ENCODE results near the gene PSMB10. TPM values are rescaled to one million over a fixed set of nuclear protein-coding genes. Genes with fewer than 3 reads are reported as not detected.

Gene PSMB10
- total and polyA plus RNA-seq, 2 of the 8 experiments (the other 6 are each of a cell fraction or from before 2014, with no cell fraction given): 32.1 to 61.9 TPM

DNA sequence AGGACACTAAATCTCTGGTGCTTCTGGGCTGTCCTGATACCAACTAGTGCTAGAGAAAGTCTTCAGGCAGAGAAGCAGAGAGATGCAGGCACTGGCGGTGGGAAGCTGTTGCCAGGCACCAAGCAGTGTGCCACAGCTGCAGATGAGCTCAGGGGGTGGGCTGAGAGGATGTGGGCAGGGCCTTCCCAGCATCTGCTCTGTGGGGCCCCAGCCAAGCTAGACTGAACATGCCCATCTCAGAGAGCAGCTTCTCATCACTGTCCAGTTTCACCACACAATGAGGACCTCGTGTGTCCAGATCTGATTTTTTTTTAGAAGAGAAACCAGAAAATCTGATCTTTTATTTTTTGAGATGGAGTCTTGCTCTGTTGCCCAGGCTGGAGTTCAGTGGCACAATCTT is 26.5 kb downstream of the PSMB10 start:
- FAIRE-seq: no peak
- no peak overlapping the region for H2BK15ac ChIP-seq (ENCODE audit: low read length)
- no peak for TF ChIP-seq TEAD4 (IDR thresholded peaks at IDR 0.05; ENCODE audit: low read depth, low read length)
- TF ChIP-seq RXRA (IDR thresholded peaks at IDR 0.05; ENCODE audit: insufficient read depth, low read depth, low read length): no peak
- no peak for TF ChIP-seq ATF2 (IDR thresholded peaks at IDR 0.05; ENCODE audit: low read length)

More for the DNA sequence above, 26.5 kb downstream of the PSMB10 start:
- H3K27ac ChIP-seq (ENCODE audit: low read depth, low read length): no peak overlapping the region
- no peak overlapping the region for H4K91ac ChIP-seq (replicated peaks; ENCODE audit: insufficient read length, low read length)
- WGBS, 2 experiments (ENCODE audit: extremely low coverage in 1 of 2, insufficient coverage in 1 of 2, insufficient read length in 1 of 2, insufficient replicate concordance in 2 of 2, low coverage in 1 of 2, low lambda C conversion rate in 2 of 2, missing lambda C conversion rate in 1 of 2): 91% methylated on average over 2 of the region's 2 CpGs; no CpG with 5 or more reads in 1 of the 2 experiments
- no peak overlapping the region for H4K5ac ChIP-seq (ENCODE audit: insufficient read length, low read depth, low read length)
- no peaks in the 10 kb centered on the region; the same call in 1 of the 2 replicates for H3K23me2 ChIP-seq (ENCODE audit: low read depth, low read length)
- ChIA-PET CTCF (ENCODE audit: partially characterized antibody) (interaction anchor here (0.6 to 7.6 kb wide), 8 partner anchors 13 to 202 kb away, joined by 3 to 74 read pairs (median 5); partner anchors contain the start of gene NRN1L), POLR2A (ENCODE audit: partially characterized antibody) (interaction anchor here (0.7 to 3.4 kb wide), 3 partner anchors 25 to 196 kb away, joined by 3 to 9 read pairs (median 3); no protein-coding TSS in a partner anchor)
- no peaks in the 10 kb centered on the region for H3K27me3 ChIP-seq (replicated peaks in 1 of 4; ENCODE audit: control insufficient read depth in 3 of 4, extremely low read depth in 1 of 4, insufficient read depth in 3 of 4, low read length in 3 of 4)
- no peak overlapping the region for H3K4me3 ChIP-seq (ENCODE audit: extremely low read depth in 1 of 4, insufficient read depth in 2 of 4, low read depth in 3 of 4, low read length in 4 of 4)
- no peak overlapping the region for H2BK5ac ChIP-seq (ENCODE audit: low read depth, low read length)
- no peak overlapping the region for H2AFZ ChIP-seq (ENCODE audit: low read length)
- H3K18ac ChIP-seq (ENCODE audit: extremely low read depth, low read length): no peak overlapping the region
- no peak overlapping the region for H3K4ac ChIP-seq (replicated peaks; ENCODE audit: insufficient read length, low read depth, low read length)
- H3K9me3 ChIP-seq (ENCODE audit: insufficient read depth in 2 of 2, low read depth in 1 of 2, low read length in 1 of 2): no peaks in the 10 kb centered on the region
- no peak overlapping the region for H3K4me2 ChIP-seq (ENCODE audit: insufficient read depth in 1 of 2, low read depth in 2 of 2, low read length in 2 of 2)
- H3K9ac ChIP-seq (replicated peaks in 1 of 4; ENCODE audit: extremely low read depth in 1 of 4, low read depth in 3 of 4, low read length in 3 of 4): no peak overlapping the region
- no peak overlapping the region for H4K8ac ChIP-seq (ENCODE audit: extremely low read depth, insufficient read depth, low read length)
- H3K79me1 ChIP-seq (ENCODE audit: low read depth, low read length): peaks cover 8% of the 10 kb centered on the region; the same call in 1 of the 2 replicates
- no peak overlapping the region for H3K14ac ChIP-seq (ENCODE audit: insufficient read length)
- peaks cover 0 to 6% (median 3%) of the 10 kb centered on the region in 4 experiments; a peak in 4 of 7 replicates for H3K4me1 ChIP-seq (replicated peaks in 1 of 4; ENCODE audit: control insufficient read depth in 3 of 4, insufficient read depth in 4 of 4, low read length in 3 of 4)
- H3K23ac ChIP-seq (ENCODE audit: insufficient read length): no peak overlapping the region
- no peak for DNase-seq (ENCODE audit: low read depth in 1 of 2, low spot score in 2 of 2)
- H2BK12ac ChIP-seq (ENCODE audit: low read depth, low read length): no peak overlapping the region
- no peak overlapping the region for H2BK20ac ChIP-seq (ENCODE audit: low read length)
- no peak overlapping the region for H2AK5ac ChIP-seq (ENCODE audit: low read depth, low read length)
- H2BK120ac ChIP-seq (replicated peaks; ENCODE audit: low read depth, low read length): no peak overlapping the region
- peaks cover 0 to 4% of the 10 kb centered on the region in 2 experiments for H4K20me1 ChIP-seq (replicated peaks in 1 of 2; ENCODE audit: control insufficient read depth in 1 of 2, insufficient read depth in 2 of 2, low read length in 2 of 2)
- no peaks in the 10 kb centered on the region for H3K79me2 ChIP-seq (ENCODE audit: control insufficient read depth in 1 of 2, insufficient read depth in 2 of 2, low read length in 2 of 2)
- H3K36me3 ChIP-seq (ENCODE audit: control insufficient read depth in 2 of 4, insufficient read depth in 4 of 4, low read length in 3 of 4): peaks cover 0 to 17% (median 5%) of the 10 kb centered on the region in 4 experiments; a peak in 5 of 8 replicates
- no peak overlapping the region for H3K56ac ChIP-seq (replicated peaks; ENCODE audit: insufficient read length, low read depth, low read length)

Data from H1 (cell line).